DND-41 (cell line): ENCODE data around the gene MYH15.

Experiments used
- ATAC-seq: fragments of 200-7000 bp; cut with Tn5 transposase; 3 replicates; pipeline ENCODE4 v1.9.1; 2021; ENCODE audit warnings: low read depth; ENCODE audit not compliant: insufficient read depth
- DNase-seq: peaks from one replicate; pipeline ENCODE4 v3.0.0-alpha.2; 2020
- H2AFZ ChIP-seq: 2 replicates; pipeline ENCODE4 v1.6.0; 2012; ENCODE audit warnings: low read depth, low read length
- H3K27ac ChIP-seq: 2 replicates; pipeline ENCODE4 v1.5.1; 2012; ENCODE audit warnings: low read length, inconsistent platforms
- H3K27me3 ChIP-seq: fragments of 200-600 bp; sonication (generic); 2 replicates; pipeline ENCODE4 v1.6.0; 2012; ENCODE audit warnings: low read length, mild to moderate bottlenecking, inconsistent platforms; ENCODE audit not compliant: insufficient read depth, poor library complexity
- H3K36me3 ChIP-seq: 2 replicates; pipeline ENCODE4 v1.5.1; 2012; ENCODE audit warnings: low read length, inconsistent platforms; ENCODE audit not compliant: insufficient read depth
- H3K4me1 ChIP-seq: 2 replicates; pipeline ENCODE4 v1.5.1; 2012; ENCODE audit warnings: mild to moderate bottlenecking, low read length; ENCODE audit not compliant: insufficient read depth
- H3K4me2 ChIP-seq: 2 replicates; pipeline ENCODE4 v1.6.0; 2012; ENCODE audit warnings: mild to moderate bottlenecking, moderate library complexity, low read length, inconsistent platforms; ENCODE audit not compliant: insufficient read depth
- H3K4me3 ChIP-seq, 2 experiments: fragments of 200-600 bp in 1 of 2; shearing (Covaris generic) in 1 of 2; 2 replicates each; pipeline ENCODE4 v1.5.1; 2012 to 2016; ENCODE audit warnings: inconsistent platforms in 2 of 2, low read length in 2 of 2, mild to moderate bottlenecking in 2 of 2, low read depth in 1 of 2, moderate library complexity in 1 of 2
- H3K79me2 ChIP-seq: 2 replicates; pipeline ENCODE4 v1.6.0; 2012; ENCODE audit warnings: low read length, inconsistent platforms; ENCODE audit not compliant: insufficient read depth
- H3K9ac ChIP-seq: 2 replicates; pipeline ENCODE4 v1.6.0; 2012; ENCODE audit warnings: low read depth, mild to moderate bottlenecking, inconsistent platforms, low read length, moderate library complexity
- H3K9me3 ChIP-seq: 2 replicates; pipeline ENCODE4 v1.5.1; 2012; ENCODE audit warnings: low read length, moderate library complexity, mild to moderate bottlenecking, inconsistent platforms; ENCODE audit not compliant: insufficient read depth, severe bottlenecking
- H4K20me1 ChIP-seq: 2 replicates; pipeline ENCODE4 v1.6.0; 2012; ENCODE audit warnings: low read length; ENCODE audit not compliant: insufficient read depth
- EZH2 ChIP-seq: IDR thresholded peaks from 3 replicates; pipeline ENCODE4 v1.6.1; 2012; ENCODE audit warnings: borderline replicate concordance, low read depth, mild to moderate bottlenecking, moderate library complexity, low read length, inconsistent platforms; ENCODE audit not compliant: severe bottlenecking
- TF ChIP-seq, protein P1 (sequence below): IDR thresholded peaks from 2 replicates; pipeline ENCODE4 v1.5.1; 2012; ENCODE audit warnings: borderline replicate concordance, low read length, moderate library complexity, mild to moderate bottlenecking; ENCODE audit not compliant: poor library complexity, severe bottlenecking; ENCODE audit errors: extremely low read depth

Gene MYH15

DNA sequence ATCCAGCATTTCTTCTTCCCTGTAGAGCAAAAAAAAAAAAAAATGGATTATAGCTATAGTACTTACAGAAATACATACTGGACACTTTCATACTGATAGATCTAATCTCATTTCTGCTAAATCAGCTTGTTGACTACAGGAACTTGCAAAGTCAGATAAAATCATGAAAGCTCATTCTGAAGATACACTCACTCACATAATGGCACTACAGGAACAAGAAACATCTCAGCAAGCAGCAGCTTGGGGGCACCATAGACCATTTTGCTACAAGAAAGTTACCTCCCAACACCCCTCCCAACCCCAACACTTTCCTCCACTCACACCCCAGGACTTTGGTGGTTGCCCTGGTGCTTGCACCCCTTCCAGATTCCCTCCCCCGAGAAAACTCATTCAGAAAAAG is 4.6 kb downstream of the MYH15 start:
- no peaks in the 10 kb centered on the region for H3K79me2 ChIP-seq
- H3K27me3 ChIP-seq: no peaks in the 10 kb centered on the region
- ATAC-seq: no peak
- H3K4me2 ChIP-seq: no peak overlapping the region
- DNase-seq: no peak
- H3K9me3 ChIP-seq: no peaks in the 10 kb centered on the region
- no peak for TF ChIP-seq EZH2
- TF ChIP-seq, protein P1, sequence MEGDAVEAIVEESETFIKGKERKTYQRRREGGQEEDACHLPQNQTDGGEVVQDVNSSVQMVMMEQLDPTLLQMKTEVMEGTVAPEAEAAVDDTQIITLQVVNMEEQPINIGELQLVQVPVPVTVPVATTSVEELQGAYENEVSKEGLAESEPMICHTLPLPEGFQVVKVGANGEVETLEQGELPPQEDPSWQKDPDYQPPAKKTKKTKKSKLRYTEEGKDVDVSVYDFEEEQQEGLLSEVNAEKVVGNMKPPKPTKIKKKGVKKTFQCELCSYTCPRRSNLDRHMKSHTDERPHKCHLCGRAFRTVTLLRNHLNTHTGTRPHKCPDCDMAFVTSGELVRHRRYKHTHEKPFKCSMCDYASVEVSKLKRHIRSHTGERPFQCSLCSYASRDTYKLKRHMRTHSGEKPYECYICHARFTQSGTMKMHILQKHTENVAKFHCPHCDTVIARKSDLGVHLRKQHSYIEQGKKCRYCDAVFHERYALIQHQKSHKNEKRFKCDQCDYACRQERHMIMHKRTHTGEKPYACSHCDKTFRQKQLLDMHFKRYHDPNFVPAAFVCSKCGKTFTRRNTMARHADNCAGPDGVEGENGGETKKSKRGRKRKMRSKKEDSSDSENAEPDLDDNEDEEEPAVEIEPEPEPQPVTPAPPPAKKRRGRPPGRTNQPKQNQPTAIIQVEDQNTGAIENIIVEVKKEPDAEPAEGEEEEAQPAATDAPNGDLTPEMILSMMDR: no peak
- no peaks in the 10 kb centered on the region for H3K36me3 ChIP-seq
- no peak overlapping the region for H3K27ac ChIP-seq
- H3K4me3 ChIP-seq: no peak overlapping the region
- H3K4me1 ChIP-seq: no peaks in the 10 kb centered on the region
- no peaks in the 10 kb centered on the region for H4K20me1 ChIP-seq
- no peak overlapping the region for H3K9ac ChIP-seq
- H2AFZ ChIP-seq: no peak overlapping the region

DNA sequence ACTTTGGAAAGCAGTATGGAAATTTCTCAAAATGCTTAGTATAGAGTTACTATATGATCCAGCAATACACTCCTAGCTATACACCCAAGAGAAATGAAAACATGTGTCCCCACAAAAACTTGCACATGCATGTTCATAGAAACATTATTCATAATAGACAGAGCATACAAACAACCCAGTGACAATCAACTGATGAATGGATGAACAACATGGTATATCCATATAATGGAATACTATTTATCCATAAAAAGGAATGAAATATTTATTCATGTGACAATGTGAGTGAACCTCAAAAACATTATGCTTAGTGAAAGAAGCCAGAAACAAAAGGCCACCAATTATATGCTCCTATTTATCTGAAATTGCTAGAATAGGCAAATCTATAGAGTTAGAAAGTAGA is 6.7 kb downstream of the MYH15 start:
- no peaks in the 10 kb centered on the region for H3K4me1 ChIP-seq
- no peak overlapping the region for H3K4me3 ChIP-seq
- ATAC-seq (no peak), DNase-seq (no peak)
- H3K9ac ChIP-seq: no peak overlapping the region
- TF ChIP-seq, protein P1: no peak
- no peak for TF ChIP-seq EZH2
- H4K20me1 ChIP-seq: no peaks in the 10 kb centered on the region
- no peaks in the 10 kb centered on the region for H3K9me3 ChIP-seq
- no peak overlapping the region for H3K27ac ChIP-seq
- H3K4me2 ChIP-seq: no peak overlapping the region
- no peaks in the 10 kb centered on the region for H3K27me3 ChIP-seq
- no peaks in the 10 kb centered on the region for H3K36me3 ChIP-seq
- H3K79me2 ChIP-seq: no peaks in the 10 kb centered on the region
- H2AFZ ChIP-seq: no peak overlapping the region

DNA sequence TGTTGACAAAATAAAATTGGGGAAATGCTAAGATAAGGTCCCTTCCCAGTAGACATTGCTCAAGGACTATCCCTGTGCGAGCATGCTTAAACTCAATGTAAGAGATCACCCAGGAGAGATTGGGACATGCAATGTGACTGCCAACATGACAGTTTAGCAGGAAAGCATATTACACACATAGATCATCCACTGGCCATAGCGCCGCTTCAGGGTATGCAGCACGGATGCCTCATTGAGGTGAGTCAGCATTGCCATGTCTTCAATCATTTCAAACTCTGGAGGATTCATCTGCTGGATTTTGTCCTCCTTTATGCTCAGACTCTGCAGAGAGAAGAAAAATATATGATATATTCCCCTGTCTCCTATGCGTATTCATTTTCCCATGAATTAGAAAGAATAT is 8.9 kb downstream of the MYH15 start:
- no peak overlapping the region for H2AFZ ChIP-seq
- H3K27ac ChIP-seq: no peak overlapping the region
- TF ChIP-seq EZH2: no peak
- TF ChIP-seq, protein P1: no peak
- no peaks in the 10 kb centered on the region for H3K9me3 ChIP-seq
- no peak overlapping the region for H3K4me2 ChIP-seq
- no peaks in the 10 kb centered on the region for H3K4me1 ChIP-seq
- H4K20me1 ChIP-seq: no peaks in the 10 kb centered on the region
- no peaks in the 10 kb centered on the region for H3K36me3 ChIP-seq
- no peak overlapping the region for H3K9ac ChIP-seq
- DNase-seq (no peak), ATAC-seq (no peak)
- H3K79me2 ChIP-seq: no peaks in the 10 kb centered on the region
- H3K4me3 ChIP-seq: no peak overlapping the region
- no peaks in the 10 kb centered on the region for H3K27me3 ChIP-seq

DNA sequence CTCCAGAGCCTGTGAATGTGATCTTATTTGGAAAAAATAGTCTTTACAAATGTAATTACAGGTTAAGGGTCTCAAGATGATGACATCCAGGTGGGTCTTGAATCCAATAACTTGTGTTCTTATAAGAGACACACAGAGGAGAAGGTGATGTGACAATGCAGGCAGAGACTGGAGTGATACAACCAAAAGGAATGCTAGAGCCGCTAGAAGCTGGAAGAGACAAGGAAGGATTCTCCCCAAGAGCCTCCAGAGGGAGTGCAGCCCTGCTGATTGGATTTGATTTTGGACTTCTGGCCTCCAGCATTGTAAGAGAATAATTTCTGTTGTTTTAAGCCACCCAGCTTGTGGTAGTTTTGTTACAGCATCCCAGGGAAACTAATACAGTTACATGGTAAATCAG is 9.7 kb downstream of the MYH15 start:
- Histone ChIP-seq H3K27ac (no peak overlapping the region), H3K27me3 (no peaks in the 10 kb centered on the region), H3K4me1 (no peaks in the 10 kb centered on the region), H3K4me3 (no peak overlapping the region), H4K20me1 (no peaks in the 10 kb centered on the region), H3K9ac (no peak overlapping the region), H3K79me2 (no peaks in the 10 kb centered on the region), H2AFZ (no peak overlapping the region), H3K36me3 (no peaks in the 10 kb centered on the region), H3K9me3 (no peaks in the 10 kb centered on the region), H3K4me2 (no peak overlapping the region)
- ATAC-seq (no peak), DNase-seq (no peak)
- TF ChIP-seq EZH2: no peak
- TF ChIP-seq, protein P1: no peak
